LoVo (cell line): Measurements from ENCODE around the gene TNK1.

ENCODE experiments used
- DNase-seq: peaks from one replicate; pipeline ENCODE4 v3.0.0-alpha.2; 2016; ENCODE audit warnings: low spot score

Gene TNK1

DNA sequence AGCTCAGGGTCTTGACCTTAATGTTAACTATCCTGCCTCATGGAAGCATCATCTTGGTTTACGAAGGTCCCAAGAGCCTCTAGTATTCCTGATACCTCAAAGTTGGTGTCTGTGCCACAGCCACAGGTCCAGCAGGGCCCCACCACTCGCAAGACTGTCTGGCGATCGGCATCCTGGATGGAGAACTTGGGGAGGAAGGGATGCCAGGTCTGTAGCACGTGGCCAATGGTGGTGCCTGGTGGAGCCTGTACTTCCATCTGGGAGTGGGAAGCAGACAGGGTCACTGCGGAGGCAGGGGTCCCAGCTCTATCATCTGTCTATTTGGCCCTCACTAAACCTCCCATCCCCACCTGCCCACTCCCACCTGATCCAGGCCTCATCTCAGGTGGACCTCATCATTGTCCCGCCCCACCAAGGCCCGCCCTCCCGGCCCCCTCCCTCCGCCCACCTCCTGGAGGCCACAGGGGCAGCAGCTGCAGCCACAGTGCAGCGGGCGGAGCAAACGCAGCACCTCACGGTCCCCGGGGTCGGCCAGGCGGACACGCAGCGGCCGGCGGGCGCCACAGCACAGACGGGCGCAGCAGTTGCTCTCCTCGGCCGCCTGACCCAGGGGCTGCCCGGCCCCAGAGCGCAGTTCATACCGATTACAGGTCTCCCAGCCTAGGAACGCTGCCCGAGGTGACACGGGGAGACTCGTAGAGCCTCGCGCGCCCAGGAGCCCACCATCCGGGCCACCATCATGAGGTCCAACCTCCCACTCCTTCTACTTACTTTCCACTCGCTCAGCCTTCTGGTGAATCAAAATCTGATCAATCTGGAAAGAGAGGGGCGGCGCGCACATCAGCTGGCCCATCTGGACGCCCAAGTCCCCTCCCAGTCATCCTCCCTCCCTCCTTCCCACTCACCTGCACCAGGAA is 12.1 kb downstream of the TNK1 start:
- no peak for DNase-seq

DNA sequence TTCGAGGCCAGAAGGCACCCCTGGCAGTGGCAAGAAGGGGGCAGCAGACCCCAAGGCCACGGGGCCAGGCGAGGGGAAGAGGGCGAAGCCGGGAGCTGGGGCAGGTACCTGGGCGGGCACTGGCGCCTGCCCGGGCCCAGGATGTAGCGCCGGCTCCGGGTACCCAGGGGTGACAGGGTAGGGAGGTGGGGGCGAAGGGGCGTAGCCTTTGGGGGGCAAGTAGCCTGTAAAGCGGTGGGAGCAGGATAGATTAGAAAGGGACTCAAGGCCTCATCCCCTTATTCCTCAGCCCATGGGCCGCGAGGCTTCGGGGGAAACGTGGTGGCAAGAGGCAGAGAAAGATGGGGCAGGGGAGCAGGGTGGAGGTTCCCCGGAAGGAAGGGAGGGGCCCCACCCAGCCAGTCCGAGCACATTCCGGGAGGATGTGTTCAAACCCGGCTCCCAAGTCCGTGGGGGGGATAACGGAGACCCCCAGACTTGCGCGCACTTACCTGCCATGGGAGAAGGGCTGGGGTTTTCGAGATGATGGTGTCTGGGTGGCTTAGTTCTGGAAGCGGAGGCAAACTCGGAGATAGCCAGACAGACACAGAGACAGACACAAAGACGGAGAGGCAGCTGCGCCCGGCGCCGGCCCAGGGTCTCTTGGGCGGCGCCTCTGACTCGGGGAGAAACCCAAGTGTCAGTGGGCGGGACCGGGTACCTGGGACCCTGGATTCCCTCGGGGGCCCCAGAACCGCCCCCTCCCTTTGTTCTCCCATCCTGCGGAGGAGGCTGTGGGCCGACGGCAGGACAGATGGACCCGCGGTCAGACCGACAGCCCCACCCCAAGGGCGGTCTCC is 12.9 kb downstream of the TNK1 start:
- DNase-seq: peak; percentile 17

DNA sequence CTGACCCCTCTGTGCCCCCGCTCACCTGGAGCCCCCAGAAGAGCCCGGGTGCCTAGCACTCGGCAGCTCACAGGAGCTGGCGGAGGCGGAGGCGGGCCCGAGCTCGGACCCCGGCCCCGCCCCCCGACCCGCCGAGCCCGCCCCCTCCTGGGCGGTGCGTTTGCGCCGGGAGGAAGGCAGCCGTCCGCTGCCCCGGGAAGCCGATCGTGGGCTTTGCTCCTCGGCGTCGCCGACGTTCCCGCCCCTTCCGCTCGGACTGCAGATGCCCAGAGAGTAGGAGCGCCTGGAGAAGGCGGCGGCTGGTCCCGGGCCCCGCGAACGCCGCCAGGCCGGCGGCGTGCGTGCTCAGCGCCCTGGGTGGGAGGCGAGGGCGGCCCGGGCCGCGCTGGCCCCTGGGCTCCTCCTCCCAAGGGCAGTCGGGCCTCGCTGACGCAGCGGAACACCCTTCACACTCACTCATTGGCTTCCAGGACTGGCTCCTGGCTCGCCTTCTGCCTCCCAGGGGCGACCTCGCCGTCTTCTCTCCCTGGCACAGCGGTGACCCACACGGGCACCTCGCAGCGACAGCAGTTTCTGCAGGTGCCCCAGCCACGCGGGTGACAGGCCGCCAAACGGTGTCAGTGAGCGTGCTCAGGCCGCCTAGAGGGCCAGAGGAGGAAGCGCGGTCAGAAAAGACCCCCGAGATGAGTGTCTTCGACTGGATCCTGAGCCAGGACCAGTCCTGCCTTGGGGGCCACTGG is 13.7 kb downstream of the TNK1 start, which contains the start of gene PLSCR3:
Gene PLSCR3, minus strand, starts transcription at position 74 of the 740 bp plus-strand sequence. CDS start 415 bp downstream, outside the sequence.
- peak; percentile 88 for DNase-seq

DNA sequence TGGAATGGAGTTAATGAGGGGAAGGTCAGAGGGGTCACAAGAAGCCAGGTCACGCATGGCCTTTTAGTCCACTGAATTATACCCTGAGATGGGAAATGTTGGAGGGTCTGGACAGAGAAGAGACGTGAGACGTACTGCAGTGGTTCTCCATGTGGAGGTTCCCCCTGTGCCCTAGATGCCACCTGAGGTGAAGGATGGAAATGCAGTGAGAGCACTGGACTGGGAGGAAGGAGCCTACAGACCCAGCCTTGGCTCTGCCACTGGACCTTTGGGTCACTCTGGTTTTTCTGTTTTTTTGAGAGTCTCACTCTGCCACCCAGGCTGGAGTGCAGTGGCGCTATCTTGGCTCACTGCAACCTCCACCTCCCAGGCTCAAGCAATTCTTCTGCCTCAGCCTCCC is 15.3 kb downstream of the TNK1 start:
- no peak for DNase-seq

DNA sequence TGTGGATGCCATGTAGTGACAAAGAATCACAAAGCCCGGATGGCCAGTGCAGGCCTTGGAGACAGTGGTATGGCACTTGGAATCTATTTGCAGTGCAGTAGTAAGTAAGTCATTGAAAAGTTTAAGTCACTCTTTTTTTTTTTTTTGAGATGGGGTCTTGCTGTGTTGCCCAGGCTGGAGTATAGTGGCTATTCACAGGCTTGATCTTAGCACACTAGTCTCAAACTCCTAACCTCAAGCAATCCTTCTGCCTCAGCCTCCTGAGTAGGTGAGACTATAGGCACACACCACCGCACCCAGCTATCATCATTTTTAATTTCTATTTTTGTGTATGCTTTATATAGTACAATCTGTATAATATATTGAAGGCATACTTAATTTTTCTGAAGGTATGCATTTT is 17.7 kb downstream of the TNK1 start:
- DNase-seq: no peak

DNA sequence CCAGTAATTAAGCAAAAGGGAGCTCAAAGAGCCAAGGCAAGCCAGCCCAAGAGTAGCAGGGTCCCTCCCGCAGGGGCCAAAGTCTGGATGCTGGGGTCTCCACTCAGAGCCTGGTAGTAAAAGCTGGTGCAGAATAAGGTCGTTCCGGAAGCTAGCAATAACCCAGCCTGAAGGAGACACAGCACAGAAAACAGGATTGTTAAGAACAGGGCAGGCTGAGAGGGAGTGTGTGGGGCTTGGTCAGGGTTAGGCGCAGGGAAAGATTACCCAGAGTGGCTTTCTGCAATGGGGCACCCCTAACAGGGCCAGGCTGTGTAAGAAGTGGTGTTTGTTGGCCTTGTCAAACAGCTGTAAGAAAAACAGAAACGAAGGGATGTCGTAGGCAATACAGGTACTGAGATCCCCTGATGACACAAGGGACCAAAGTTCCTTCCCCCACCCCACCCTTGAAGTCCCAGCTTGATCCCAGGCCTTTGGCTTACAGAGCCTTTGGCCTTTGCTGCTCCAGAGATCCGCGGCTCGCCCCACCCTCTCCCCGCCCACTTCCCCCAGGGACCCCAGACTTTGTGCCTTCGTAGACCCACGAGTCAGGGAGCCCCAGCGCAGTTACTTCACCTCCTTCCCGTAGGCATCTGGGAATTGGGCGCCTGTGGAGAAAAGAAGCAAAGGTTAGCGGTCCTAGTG is 22.3 kb downstream of the TNK1 start:
- peak; percentile 26 for DNase-seq

DNA sequence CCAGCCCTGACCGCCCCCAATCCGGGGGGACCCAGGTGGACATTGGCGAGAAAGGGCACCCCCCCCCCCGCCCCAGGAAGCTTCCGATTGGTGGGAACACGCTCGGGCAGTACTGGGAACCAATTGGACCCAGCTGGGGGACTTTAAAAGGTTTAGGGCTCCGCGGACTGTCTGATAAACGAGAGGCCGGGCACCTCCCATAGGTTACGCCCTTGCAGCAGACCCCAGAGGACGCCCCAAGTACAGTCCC is 22.8 kb downstream of the TNK1 start:
- peak; percentile 58 for DNase-seq

DNA sequence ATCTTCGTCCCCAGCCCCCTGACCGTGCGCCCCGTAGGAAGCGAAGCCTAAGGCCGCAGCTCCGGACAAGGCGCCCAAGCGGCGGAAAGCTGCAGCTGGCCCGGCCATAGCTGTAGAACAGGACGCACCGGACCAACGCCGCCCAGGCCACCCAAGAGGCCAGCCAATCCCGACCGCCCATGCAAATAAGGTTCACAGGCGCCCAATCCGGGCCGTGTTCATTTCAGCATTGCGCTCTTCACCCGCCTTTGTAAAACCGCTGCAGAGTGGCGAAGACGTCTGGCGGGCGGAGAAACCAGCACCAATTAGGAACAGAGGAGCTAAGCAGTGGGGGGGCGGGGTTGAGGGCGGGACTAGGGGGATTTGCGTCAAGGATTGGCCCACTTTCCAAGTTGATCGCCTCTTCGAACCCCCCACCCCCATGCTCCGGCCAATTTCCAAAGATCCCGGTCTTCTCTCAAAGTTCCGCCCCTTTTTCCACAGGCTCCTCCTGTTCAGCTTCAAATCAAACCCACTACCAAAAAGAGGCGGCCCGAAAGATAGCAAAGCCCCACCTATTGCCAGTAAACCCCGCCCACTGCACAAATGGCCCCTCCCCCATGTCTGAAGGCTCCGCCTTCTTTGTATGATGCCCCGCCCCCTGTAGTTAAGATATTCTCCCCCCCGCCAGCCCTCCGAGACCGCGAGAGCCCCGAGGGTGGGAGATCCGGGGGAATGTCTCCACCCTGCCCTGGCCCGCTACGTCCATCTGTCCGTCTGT is 23.3 kb downstream of the TNK1 start, which contains the start of gene TMEM256:
Gene TMEM256, minus strand, starts transcription at position 121 of the 760 bp plus-strand sequence. Its CDS starts 13 bp downstream, at position 108.
- DNase-seq: peak; percentile 99

DNA sequence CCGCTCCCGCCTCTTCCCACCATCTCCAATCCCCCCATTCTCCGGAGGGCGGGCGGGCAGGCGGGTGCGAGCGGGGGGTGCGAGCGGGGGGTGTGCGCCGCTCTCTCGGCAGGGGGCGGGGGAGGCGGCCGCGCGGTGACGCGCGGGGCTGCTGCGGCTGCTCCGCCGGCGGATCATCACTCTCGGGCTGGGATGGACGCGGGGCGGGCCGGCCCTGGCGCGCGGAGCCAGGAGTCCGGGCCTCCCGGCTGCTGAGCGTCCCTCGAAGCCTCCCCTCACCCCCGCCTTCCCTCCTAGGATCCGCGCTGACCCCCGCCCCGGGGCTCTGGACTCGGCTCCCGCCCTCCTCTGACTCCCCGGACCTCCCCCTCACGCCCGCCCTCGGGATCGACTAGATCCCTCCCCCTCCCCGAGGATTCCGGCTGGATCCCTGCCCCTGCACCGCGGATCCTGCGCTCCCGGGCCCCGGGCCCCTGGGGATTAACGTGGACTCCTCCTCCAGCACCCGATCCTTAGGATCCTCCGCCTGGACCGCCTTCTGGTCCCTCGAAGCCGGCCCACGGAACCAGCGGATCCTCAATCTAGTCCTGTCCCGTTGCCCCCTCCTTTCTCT is 24.0 kb downstream of the TNK1 start:
- no peak for DNase-seq

DNA sequence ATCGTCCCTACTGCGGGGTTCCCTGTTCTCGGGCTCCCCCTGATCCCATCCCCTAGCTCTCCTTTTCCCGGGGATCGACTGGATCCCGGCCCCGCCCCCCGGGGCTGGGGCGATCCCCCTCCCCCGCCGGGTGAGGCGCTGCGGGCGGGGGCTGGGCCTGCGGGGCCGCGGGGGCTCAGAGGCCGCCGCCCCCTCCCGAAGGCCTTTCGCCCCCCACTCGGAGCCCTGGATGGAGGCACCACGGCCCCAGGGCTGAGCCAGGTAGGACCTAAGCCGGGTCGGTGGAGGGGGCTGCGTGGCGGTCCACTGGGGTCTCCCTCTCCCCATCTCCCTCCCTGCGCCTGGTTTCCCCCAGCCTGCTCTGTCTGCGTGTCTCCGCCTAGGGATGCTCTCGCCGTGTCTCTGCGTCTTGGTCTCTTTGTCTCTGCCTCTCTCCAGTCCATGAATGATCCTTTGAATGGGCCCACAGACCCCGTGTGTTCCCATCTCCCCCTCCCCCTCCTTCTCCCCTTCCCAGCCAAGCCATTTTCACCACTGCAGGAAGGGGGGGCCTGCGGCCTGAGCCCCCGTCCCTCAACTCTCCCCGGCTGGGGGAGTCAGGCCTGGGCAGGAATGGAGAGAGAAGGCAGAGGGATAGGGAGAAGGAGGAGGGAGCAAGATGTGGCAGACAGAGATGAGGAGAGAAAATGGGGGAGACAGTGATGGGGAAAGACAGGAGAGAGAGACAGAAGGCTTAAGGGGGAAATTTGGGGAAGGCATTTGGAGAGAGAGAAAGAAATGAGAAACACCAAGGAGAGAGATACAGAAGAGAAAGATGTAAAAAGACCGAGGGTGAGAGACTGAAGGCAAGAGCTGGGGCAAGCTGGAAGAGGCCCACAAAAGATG is 24.7 kb downstream of the TNK1 start:
- no peak for DNase-seq

DNA sequence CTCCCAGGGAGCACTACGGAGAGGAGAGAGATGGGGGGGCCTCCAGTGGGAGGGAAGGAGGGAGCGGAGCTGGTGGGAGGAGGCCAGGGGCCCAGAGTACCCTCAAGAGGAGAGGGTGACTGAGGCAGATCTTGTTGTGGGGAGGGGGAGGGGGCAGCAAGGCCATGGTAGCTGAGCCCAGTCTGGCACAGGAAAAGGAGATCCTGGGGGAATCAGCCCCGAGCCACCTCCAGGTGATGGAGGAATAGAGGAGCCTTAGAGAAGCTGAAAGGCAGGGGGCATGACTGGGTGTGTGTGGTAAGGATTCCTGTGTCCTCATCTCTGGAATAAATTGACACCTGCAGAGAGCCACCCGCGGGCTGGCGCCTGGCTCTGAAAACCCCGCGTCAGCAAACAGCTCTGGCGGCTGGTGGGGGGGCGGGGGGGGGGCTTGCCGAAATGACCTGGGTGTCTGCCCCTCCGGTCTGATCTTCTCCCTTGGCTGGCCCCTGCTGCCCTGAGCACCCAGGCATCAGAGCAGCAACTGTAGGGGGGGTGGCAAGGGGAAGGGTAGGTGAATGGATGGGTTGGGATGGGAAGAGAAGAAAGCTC is 25.4 kb downstream of the TNK1 start:
- DNase-seq: no peak

DNA sequence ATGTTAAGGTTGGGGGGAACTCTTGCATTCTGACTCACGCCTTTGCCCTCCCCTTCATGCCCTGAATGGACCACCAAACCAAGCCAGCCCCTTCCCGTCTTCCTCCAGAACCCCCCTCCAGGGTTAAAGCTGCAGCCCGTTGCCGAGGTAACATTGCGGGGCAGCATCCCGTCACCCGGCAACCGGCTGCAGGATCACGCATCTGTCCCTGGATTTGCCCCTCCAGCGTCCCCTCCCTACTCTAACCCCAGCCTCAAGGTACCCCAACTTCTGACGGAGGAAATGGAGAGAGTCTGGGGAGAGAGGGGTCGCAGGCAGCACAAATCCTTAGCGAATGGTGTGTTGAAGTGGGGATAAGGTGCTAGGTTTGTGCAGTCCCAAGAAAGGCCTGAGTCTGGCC is 26.2 kb downstream of the TNK1 start:
- no peak for DNase-seq

DNA sequence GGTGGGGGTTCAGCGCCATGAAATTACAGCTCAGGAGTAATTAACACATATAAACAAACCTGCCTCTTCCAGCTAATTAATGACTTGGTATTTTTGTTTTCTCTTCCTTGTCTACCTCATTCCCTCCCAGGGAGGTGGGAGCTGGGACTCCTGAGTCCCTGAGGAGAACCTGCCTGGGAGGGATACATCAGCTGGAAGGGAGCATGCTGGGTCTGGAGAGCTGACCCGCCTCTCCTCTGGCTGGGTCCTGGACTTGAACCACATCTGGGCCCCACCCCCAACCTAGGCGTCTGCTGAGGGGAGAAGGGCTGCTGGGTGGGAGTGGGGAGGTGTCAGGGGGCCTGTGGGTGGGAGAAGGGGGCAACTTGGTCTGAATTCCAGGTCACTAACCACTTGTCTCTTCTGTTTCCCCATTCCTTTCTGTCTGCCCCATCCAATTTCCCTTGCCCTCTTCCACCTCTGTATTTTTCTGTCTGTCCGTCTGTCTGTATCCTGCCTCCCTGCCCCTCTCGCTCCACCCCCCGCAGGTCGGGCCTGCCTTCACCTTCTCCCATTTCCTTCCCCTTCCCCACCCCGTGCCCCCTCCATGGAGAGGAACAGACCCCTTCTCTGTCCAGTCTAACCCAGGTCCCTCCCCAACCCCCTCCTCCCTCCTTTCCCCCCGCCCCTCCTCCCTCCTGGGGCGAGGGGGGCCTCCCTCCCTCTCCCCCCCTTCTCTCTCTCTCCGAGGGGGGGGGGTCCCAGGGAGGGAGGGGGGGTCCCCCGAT is 26.8 kb downstream of the TNK1 start, which contains the start of gene NLGN2:
Gene NLGN2, plus strand, starts transcription at position 361 of the 767 bp plus-strand sequence. CDS start 411 bp downstream, outside the sequence.
- no peak for DNase-seq

DNA sequence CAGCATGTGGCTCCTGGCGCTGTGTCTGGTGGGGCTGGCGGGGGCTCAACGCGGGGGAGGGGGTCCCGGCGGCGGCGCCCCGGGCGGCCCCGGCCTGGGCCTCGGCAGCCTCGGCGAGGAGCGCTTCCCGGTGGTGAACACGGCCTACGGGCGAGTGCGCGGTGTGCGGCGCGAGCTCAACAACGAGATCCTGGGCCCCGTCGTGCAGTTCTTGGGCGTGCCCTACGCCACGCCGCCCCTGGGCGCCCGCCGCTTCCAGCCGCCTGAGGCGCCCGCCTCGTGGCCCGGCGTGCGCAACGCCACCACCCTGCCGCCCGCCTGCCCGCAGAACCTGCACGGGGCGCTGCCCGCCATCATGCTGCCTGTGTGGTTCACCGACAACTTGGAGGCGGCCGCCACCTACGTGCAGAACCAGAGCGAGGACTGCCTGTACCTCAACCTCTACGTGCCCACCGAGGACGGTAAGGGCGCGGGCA is 27.4 kb downstream of the TNK1 start:
- no peak for DNase-seq

DNA sequence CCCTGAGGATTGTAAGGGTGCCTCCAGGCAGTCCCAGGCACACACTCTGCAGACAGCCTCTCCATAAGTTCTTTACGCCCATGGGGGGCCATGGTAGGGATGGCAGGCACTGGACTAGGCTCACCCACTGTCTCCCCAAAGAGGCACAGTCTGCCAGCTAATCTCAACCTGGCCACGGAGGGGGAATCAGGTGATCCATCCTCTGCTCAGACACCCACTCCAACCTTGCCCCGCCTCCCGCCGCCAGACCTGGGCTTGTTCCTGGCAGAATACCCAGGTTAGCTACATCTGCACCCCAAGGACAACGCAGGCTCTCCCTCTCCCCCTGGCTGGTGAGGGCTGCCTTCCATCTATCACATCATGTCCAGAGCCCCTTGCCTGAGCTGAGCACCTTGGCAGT is 28.0 kb downstream of the TNK1 start:
- DNase-seq: no peak

DNA sequence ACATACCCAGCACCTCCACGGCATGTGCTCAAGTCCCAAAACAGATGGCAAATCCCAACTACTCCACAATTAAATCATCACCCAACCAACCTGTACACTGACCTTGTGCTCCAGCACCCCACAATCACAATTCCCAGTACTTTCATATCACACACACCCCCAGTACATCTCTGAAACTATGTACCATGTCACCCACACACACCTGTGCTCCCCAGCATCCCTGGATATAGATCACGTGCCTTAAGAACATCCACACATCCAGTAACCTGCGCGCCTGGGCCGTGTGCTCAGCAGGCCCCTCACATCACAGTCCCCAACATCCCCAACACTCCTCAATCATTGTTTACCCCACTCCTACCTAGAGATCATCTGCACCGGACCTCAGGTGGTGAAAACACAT is 28.8 kb downstream of the TNK1 start:
- DNase-seq: no peak

DNA sequence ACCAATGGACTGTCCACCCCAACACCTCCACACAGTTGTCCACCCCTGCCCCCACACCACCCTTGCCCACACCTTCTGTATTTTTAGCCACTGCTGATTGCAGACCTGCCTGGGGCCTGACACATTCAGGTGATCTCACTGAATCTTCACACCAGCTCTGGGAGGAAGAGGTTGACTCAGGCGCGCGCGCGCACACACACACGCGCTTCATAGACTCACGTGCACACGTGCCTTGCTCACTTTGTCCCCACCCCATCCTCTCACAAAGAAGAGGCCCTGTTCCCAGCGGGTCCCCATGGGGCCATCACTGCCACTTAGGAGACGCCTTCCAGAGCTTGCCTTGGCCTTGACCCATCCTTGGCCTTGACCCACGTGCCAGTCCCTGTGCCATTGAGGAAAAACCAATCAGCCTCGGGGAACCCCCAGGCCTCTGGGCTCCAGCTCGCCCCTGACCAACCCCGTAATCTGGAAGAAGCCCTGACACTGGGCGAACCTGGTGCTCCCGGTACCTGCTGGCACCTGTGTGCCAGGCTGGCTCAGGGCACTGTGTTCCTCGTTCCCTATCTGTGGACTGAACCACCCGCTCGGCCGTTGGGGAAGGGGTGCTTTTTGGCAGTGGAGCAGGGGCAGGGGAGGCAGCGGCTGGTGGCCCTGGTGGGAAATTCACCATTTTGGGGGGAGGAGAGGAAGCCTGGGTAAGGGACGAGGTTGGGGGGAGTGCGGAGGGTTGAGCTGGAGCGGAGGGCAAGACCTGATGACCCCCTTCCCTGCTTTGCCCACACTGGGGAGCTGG is 29.9 kb downstream of the TNK1 start:
- DNase-seq: no peak
